HepG2 (cell line): Measurements from ENCODE around the gene OR6B2. TPM values are rescaled to one million over a fixed set of nuclear protein-coding genes. Genes with fewer than 3 reads are reported as not detected.

Source experiments
- ATAC-seq: fragments of 200-7000 bp; cut with Tn5 transposase; 3 replicates; pipeline ENCODE4 v1.9.1; 2020; ENCODE audit warnings: mild to moderate bottlenecking, moderate library complexity
- BruUV-seq: library from RNA; stranded (reverse); fragments of 400-500 nt; replicated peaks from 2 replicates; lab custom pipeline; 2021; lab: Mats Ljungman, UMichigan
- CTCF ChIA-PET: fragments of 300-600 bp; formaldehyde crosslinking; extraction: SDS; loops from one replicate; lab custom pipeline; 2021; ENCODE audit warnings: low total read pairs, inconsistent platforms, low intra/inter-chr PET ratio; lab: Yijun Ruan, JAX
- POLR2A ChIA-PET: fragments of 350-600 bp; sonication (Branson Sonifier 250); formaldehyde crosslinking; loops from one replicate; lab custom pipeline; 2020; ENCODE audit warnings: antibody characterized with exemption, inconsistent platforms; lab: Yijun Ruan, JAX
- DNase-seq: peaks from one replicate; pipeline ENCODE4 v3.0.0-alpha.2; 2015; ENCODE audit warnings: low spot score
- FAIRE-seq: peaks from 3 replicates; lab custom pipeline; 2011; peaks lifted over from hg19 to GRCh38; lab: Jason Lieb, UNC
- H2AFZ ChIP-seq: one replicate; pipeline ENCODE4 v1.6.1; 2011; ENCODE audit warnings: low read length, inconsistent platforms
- H3K27ac ChIP-seq: fragments of 300-600 bp; 3 replicates; pipeline ENCODE4 v1.8.0; 2011; ENCODE audit warnings: mixed run types, mild to moderate bottlenecking, mixed read lengths, low read length, inconsistent platforms; ENCODE audit not compliant: insufficient read depth; ENCODE audit errors: extremely low read length
- H3K27me3 ChIP-seq, 2 experiments: fragments of 200-600 bp in 1 of 2; 2 replicates in 1 of 2; 3 replicates in 1 of 2; pipeline versions ENCODE4 v1.6.0 to v1.8.0; 2011; ENCODE audit warnings: low read length in 2 of 2, mild to moderate bottlenecking in 2 of 2, moderate library complexity in 2 of 2, inconsistent platforms in 1 of 2; ENCODE audit not compliant: insufficient read depth in 2 of 2, control insufficient read depth in 1 of 2
- H3K36me3 ChIP-seq, 2 experiments: fragments of 200-600 bp in 1 of 2; replicated peaks in 1 of 2; 2 replicates in 1 of 2; 3 replicates in 1 of 2; pipeline versions ENCODE4 v1.5.1 to v1.8.0; 2011; ENCODE audit warnings: low read length in 2 of 2, inconsistent platforms in 1 of 2; ENCODE audit not compliant: insufficient read depth in 2 of 2, control insufficient read depth in 1 of 2
- H3K4me1 ChIP-seq: 2 replicates; pipeline ENCODE4 v1.5.1; 2012; ENCODE audit warnings: low read length, inconsistent platforms; ENCODE audit not compliant: insufficient read depth
- H3K4me2 ChIP-seq: 2 replicates; pipeline ENCODE4 v1.6.0; 2011; ENCODE audit warnings: low read depth, low read length, inconsistent platforms
- H3K4me3 ChIP-seq, 3 experiments: fragments of 200-600 bp in 1 of 3; sonication (generic), shearing (Covaris generic) in 1 of 3; replicated peaks in 1 of 3; 2 replicates each; pipeline ENCODE4 v1.5.1; 2011 to 2016; ENCODE audit warnings: low read length in 3 of 3, inconsistent platforms in 2 of 3, low read depth in 2 of 3, mild to moderate bottlenecking in 2 of 3, control low read depth in 1 of 3, mixed read lengths in 1 of 3; ENCODE audit not compliant: insufficient read depth in 1 of 3
- H3K79me2 ChIP-seq: one replicate; pipeline ENCODE4 v1.6.1; 2011; ENCODE audit warnings: low read length, inconsistent platforms; ENCODE audit not compliant: insufficient read depth
- H3K9ac ChIP-seq: 2 replicates; pipeline ENCODE4 v1.6.0; 2011; ENCODE audit warnings: mild to moderate bottlenecking, low read depth, low read length, inconsistent platforms; ENCODE audit not compliant: insufficient read depth
- H3K9me3 ChIP-seq: 2 replicates; pipeline ENCODE4 v1.5.1; 2012; ENCODE audit warnings: mild to moderate bottlenecking, low read length
- H4K20me1 ChIP-seq: 2 replicates; pipeline ENCODE4 v1.6.0; 2011; ENCODE audit warnings: inconsistent platforms, mild to moderate bottlenecking, low read length, moderate library complexity; ENCODE audit not compliant: insufficient read depth
- CTCF ChIP-seq: sonication (generic); formaldehyde crosslinking; IDR thresholded peaks from 2 replicates; pipeline ENCODE4 v1.5.0; 2020; ENCODE audit warnings: mild to moderate bottlenecking, missing genetic modification reagents, moderate library complexity
- GMEB1 ChIP-seq: sonication (generic); formaldehyde crosslinking; IDR thresholded peaks from 2 replicates; pipeline ENCODE4 v1.5.1; 2020; ENCODE audit warnings: missing genetic modification reagents, mild to moderate bottlenecking, borderline replicate concordance
- ISL2 ChIP-seq: sonication (generic); formaldehyde crosslinking; IDR thresholded peaks from 2 replicates; pipeline ENCODE4 v1.5.0; 2020; ENCODE audit warnings: missing genetic modification reagents
- NFIC ChIP-seq: IDR thresholded peaks from 2 replicates; pipeline ENCODE4 v1.6.1; 2012; ENCODE audit warnings: mild to moderate bottlenecking, low read length, inconsistent platforms
- RBM39 ChIP-seq: fragments of 200-400 bp; formaldehyde crosslinking; IDR thresholded peaks from one replicate; pipeline ENCODE4 v1.6.1; 2018; ENCODE audit warnings: antibody characterized with exemption, mild to moderate bottlenecking, low read depth, low read length; ENCODE audit not compliant: poor library complexity, severe bottlenecking
- SIN3A ChIP-seq: IDR thresholded peaks from 2 replicates; pipeline ENCODE4 v1.6.1; 2011; ENCODE audit warnings: low read depth, mild to moderate bottlenecking, control low read depth, low read length, borderline replicate concordance
- STAG1 ChIP-seq: sonication (generic); formaldehyde crosslinking; IDR thresholded peaks from 2 replicates; pipeline ENCODE4 v1.4.0; 2020; ENCODE audit warnings: missing genetic modification reagents
- WIZ ChIP-seq: sonication (generic); formaldehyde crosslinking; IDR thresholded peaks from 2 replicates; pipeline ENCODE4 v1.5.1; 2020; ENCODE audit warnings: mild to moderate bottlenecking, missing genetic modification reagents
- ZBTB37 ChIP-seq: sonication (generic); formaldehyde crosslinking; IDR thresholded peaks from 2 replicates; pipeline ENCODE4 v1.4.0; 2020; ENCODE audit warnings: mild to moderate bottlenecking, missing genetic modification reagents
- ZHX1 ChIP-seq: sonication (generic); formaldehyde crosslinking; IDR thresholded peaks from 2 replicates; pipeline ENCODE4 v1.8.1; 2022; ENCODE audit warnings: low read depth, mild to moderate bottlenecking, missing genetic modification reagents
- ZNF317 ChIP-seq: sonication (generic); formaldehyde crosslinking; IDR thresholded peaks from 2 replicates; pipeline ENCODE4 v1.5.0; 2020; ENCODE audit warnings: mild to moderate bottlenecking, missing genetic modification reagents
- ZNF33A ChIP-seq: sonication (generic); formaldehyde crosslinking; IDR thresholded peaks from 2 replicates; pipeline ENCODE4 v1.5.1; 2020; ENCODE audit warnings: missing genetic modification reagents, mild to moderate bottlenecking, moderate library complexity, borderline replicate concordance
- ZNF496 ChIP-seq: sonication (generic); formaldehyde crosslinking; IDR thresholded peaks from 2 replicates; pipeline ENCODE4 v1.8.1; 2023; ENCODE audit warnings: mild to moderate bottlenecking, moderate library complexity, missing genetic modification reagents; ENCODE audit not compliant: insufficient replicate concordance
- WGBS: methylation state at CpG from one replicate; pipeline ENCODE4 v1.1.6; 2017; ENCODE audit warnings: low lambda C conversion rate; 5-methylcytosine and 5-hydroxymethylcytosine counted together
- in situ Hi-C: cut with HindIII; loops from 2 replicates; pipeline ENCODE4 v1.10.0; 2017; ENCODE audit warnings: low pct_unique_long_range_greater_than_20kb; ENCODE audit not compliant: extremely low pct_ligation_motif_present
- intact Hi-C: fragments of 100-400 bp; cut with micrococcal nuclease; formaldehyde crosslinking; loops from one replicate; pipeline ENCODE4 v1.10.0; 2022; ENCODE audit not compliant: unreplicated experiment
- polyA plus RNA-seq, 8 experiments: library from polyadenylated mRNA; depleted of rRNA in 3 of 8; stranded (reverse) in 7 of 8; unstranded in 1 of 8; fragments of >200 nt; fragmentation: Illumina TruSeq in 4 of 8; extraction: Trizol in 4 of 8; gene quantifications; 2 replicates each; pipeline versions ENCODE4 v1.2.1 to v1.2.3, GENCODE V29; 2011 to 2016; ENCODE audit warnings: low read depth in 4 of 8, missing spikeins in 1 of 8, mixed read lengths in 1 of 8; ENCODE audit not compliant: insufficient read depth in 1 of 8
- total RNA-seq, 5 experiments: library from RNA; depleted of rRNA; stranded (reverse); fragments of >200 nt; fragmentation: Illumina TruSeq; extraction: Trizol; gene quantifications; 2 replicates each; pipeline ENCODE4 v1.2.3, GENCODE V29; 2016; ENCODE audit warnings: low read depth in 1 of 5
- TF ChIP-seq, protein P1 (sequence below): sonication (generic); formaldehyde crosslinking; IDR thresholded peaks from 2 replicates; pipeline ENCODE4 v1.4.0; 2020; ENCODE audit warnings: mild to moderate bottlenecking, missing genetic modification reagents
- TF ChIP-seq, protein P2 (sequence below): sonication (generic); formaldehyde crosslinking; IDR thresholded peaks from 2 replicates; pipeline ENCODE4 v1.4.0; 2020; ENCODE audit warnings: missing genetic modification reagents, borderline replicate concordance

Gene OR6B2
- total and polyA plus RNA-seq, 2 of the 13 experiments (the other 11 are each of a cell fraction or from before 2014, with no cell fraction given), result not detected

DNA sequence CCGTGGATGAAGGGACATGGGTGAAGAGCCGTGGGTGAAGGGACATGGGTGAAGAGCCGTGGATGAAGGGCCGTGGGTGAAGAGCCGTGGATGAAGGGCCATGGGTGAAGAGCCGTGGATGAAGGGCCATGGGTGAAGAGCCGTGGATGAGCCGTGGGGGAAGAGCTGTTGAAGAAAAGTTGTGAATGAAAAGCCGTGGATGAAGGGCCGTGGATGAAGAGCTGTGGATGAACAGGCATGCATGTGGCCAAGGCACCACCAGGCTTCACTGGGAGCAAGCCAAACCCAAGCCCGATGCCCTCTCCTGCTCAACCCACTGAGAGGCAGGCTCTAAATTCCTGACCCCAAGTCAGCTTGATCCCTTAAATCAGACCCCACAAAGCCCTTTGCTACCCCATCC is 12.5 kb upstream of the OR6B2 start:
- Histone ChIP-seq H3K9ac (no peak overlapping the region), H3K27me3 (peaks cover 2 to 59% of the 10 kb centered on the region in 2 experiments), H3K27ac (no peak overlapping the region), H3K4me1 (no peaks in the 10 kb centered on the region), H2AFZ (no peak overlapping the region), H3K4me2 (no peak overlapping the region), H3K9me3 (no peaks in the 10 kb centered on the region), H3K79me2 (no peaks in the 10 kb centered on the region), H3K36me3 (no peaks in the 10 kb centered on the region), H4K20me1 (no peaks in the 10 kb centered on the region), H3K4me3 (no peak overlapping the region)
- ChIA-PET POLR2A (no interaction called here), CTCF (no interaction called here)
- no peak for DNase-seq
- intact Hi-C loops, result no loop called here
- no peak for FAIRE-seq
- no TSS peak for BruUV-seq
- 5% methylated on average over 11 of the region's 11 CpGs for WGBS
- in situ Hi-C loops, result no loop called here
- no peak for ATAC-seq
- TF ChIP-seq, protein P1, sequence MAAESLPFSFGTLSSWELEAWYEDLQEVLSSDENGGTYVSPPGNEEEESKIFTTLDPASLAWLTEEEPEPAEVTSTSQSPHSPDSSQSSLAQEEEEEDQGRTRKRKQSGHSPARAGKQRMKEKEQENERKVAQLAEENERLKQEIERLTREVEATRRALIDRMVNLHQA (CRISPR knock-in tag), result no peak
- no peak for TF ChIP-seq NFIC
- no peak for TF ChIP-seq SIN3A
- TF ChIP-seq ISL2 (CRISPR knock-in tag), result no peak
- TF ChIP-seq ZBTB37, result no peak
- TF ChIP-seq ZNF496 (CRISPR knock-in tag), result no peak
- no peak for TF ChIP-seq ZNF317 (CRISPR knock-in tag)
- TF ChIP-seq CTCF (CRISPR knock-in tag), result no peak
- TF ChIP-seq, protein P2, sequence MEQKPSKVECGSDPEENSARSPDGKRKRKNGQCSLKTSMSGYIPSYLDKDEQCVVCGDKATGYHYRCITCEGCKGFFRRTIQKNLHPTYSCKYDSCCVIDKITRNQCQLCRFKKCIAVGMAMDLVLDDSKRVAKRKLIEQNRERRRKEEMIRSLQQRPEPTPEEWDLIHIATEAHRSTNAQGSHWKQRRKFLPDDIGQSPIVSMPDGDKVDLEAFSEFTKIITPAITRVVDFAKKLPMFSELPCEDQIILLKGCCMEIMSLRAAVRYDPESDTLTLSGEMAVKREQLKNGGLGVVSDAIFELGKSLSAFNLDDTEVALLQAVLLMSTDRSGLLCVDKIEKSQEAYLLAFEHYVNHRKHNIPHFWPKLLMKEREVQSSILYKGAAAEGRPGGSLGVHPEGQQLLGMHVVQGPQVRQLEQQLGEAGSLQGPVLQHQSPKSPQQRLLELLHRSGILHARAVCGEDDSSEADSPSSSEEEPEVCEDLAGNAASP (CRISPR knock-in tag), result no peak
- TF ChIP-seq STAG1 (CRISPR knock-in tag), result no peak
- TF ChIP-seq ZNF33A, result no peak
- no peak for TF ChIP-seq ZHX1 (CRISPR knock-in tag)
- TF ChIP-seq WIZ (CRISPR knock-in tag), result no peak
- no peak for TF ChIP-seq RBM39
- no peak for TF ChIP-seq GMEB1 (CRISPR knock-in tag)
